Left forelimb (tissue), 1 donor: ENCODE results near the gene SULT1A3.
"Not testable (repeated sequence)": the region's sequence is repeated elsewhere in the genome, so short reads cannot be mapped to it uniquely, and the experiment has no call there.

Source experiments
- DNase-seq: peaks from one replicate; pipeline ENCODE4 v3.0.0-alpha.2; 2018; ENCODE audit warnings: low spot score

The SULT1A3 gene

GRCh38 chr16:30186782-30187555 lies 12.1 kb upstream of the SULT1A3 start:
- DNase-seq, result no peak

GRCh38 chr16:30187556-30187865 lies 11.5 kb upstream of the SULT1A3 start:
- DNase-seq, result no peak

GRCh38 chr16:30187971-30188561 lies 11.0 kb upstream of the SULT1A3 start:
- DNase-seq, result no peak

GRCh38 chr16:30191158-30191557 lies 7.9 kb upstream of the SULT1A3 start:
- not testable (repeated sequence) for DNase-seq

GRCh38 chr16:30193098-30193497 lies 6.0 kb upstream of the SULT1A3 start:
- not testable (repeated sequence) for DNase-seq

- not testable (repeated sequence) for DNase-seq
These were observed 5.4 kb upstream of the SULT1A3 start, which contains the start of the genes BOLA2B and SLX1A for GRCh38 chr16:30193615-30194014. Gene BOLA2B (minus strand): TSS chr16:30193666. CDS start chr16:30193595, 71 bp downstream. Gene SLX1A (plus strand): TSS chr16:30193875. CDS start chr16:30194085, 210 bp downstream.

- DNase-seq, result not testable (repeated sequence)
These were observed 4.7 kb upstream of the SULT1A3 start for GRCh38 chr16:30194172-30194925.

- DNase-seq, result not testable (repeated sequence)
These were observed 2.1 kb upstream of the SULT1A3 start for GRCh38 chr16:30197001-30197400.

- DNase-seq, result not testable (repeated sequence)
These were observed 721 bp downstream of the SULT1A3 start for GRCh38 chr16:30199608-30200343.

GRCh38 chr16:30205541-30206236 lies 6.6 kb downstream of the SULT1A3 start:
- not testable (repeated sequence) for DNase-seq

GRCh38 chr16:30206252-30206651 lies 7.2 kb downstream of the SULT1A3 start:
- not testable (repeated sequence) for DNase-seq

GRCh38 chr16:30207063-30207704 lies 8.1 kb downstream of the SULT1A3 start:
- not testable (repeated sequence) for DNase-seq

GRCh38 chr16:30209032-30209431 lies 10.0 kb downstream of the SULT1A3 start:
- DNase-seq, result not testable (repeated sequence)

- DNase-seq, result not testable (repeated sequence)
These were observed 12.4 kb downstream of the SULT1A3 start for GRCh38 chr16:30211414-30211813.

GRCh38 chr16:30217082-30217481 lies 18.0 kb downstream of the SULT1A3 start:
- DNase-seq, result not testable (repeated sequence)

GRCh38 chr16:30248379-30248778 lies 49.3 kb downstream of the SULT1A3 start, which contains the start of gene NPIPB13:
Gene NPIPB13 (minus strand): TSS chr16:30248479. CDS start chr16:30245573, 2,906 bp downstream.
- not testable (repeated sequence) for DNase-seq
